ENCODE data around the gene SAP30BP. TPM values are rescaled to one million over a fixed set of nuclear protein-coding genes. Genes with fewer than 3 reads are reported as not detected.
A peak's percentile ranks its signal among the peaks of the same experiment; 100 is the strongest.

SAP30BP gene
- total RNA-seq, 1 experiment from 2014 or later: 80.3 TPM

- no peak overlapping the region for H3K27ac ChIP-seq
- CTCF ChIA-PET: interaction anchor here (0.6 to 2.0 kb wide), 3 partner anchors 14 to 156 kb away, joined by 3 to 19 read pairs (median 13); partner anchors contain the start of gene SMIM5
- H3K4me2 ChIP-seq: no peak overlapping the region
- no peaks in the 10 kb centered on the region for H3K36me3 ChIP-seq (ENCODE audit: low read depth)
- BruUV-seq (replicated peaks): no TSS peak
- H3K79me2 ChIP-seq (ENCODE audit: low read depth): no peaks in the 10 kb centered on the region
- TF ChIP-seq, protein P1, sequence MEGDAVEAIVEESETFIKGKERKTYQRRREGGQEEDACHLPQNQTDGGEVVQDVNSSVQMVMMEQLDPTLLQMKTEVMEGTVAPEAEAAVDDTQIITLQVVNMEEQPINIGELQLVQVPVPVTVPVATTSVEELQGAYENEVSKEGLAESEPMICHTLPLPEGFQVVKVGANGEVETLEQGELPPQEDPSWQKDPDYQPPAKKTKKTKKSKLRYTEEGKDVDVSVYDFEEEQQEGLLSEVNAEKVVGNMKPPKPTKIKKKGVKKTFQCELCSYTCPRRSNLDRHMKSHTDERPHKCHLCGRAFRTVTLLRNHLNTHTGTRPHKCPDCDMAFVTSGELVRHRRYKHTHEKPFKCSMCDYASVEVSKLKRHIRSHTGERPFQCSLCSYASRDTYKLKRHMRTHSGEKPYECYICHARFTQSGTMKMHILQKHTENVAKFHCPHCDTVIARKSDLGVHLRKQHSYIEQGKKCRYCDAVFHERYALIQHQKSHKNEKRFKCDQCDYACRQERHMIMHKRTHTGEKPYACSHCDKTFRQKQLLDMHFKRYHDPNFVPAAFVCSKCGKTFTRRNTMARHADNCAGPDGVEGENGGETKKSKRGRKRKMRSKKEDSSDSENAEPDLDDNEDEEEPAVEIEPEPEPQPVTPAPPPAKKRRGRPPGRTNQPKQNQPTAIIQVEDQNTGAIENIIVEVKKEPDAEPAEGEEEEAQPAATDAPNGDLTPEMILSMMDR (conservative IDR thresholded peaks at IDR 0.05): peak; percentile 70
- no peak for TF ChIP-seq EZH2 (IDR thresholded peaks at IDR 0.05; ENCODE audit: low read depth)
- no peak overlapping the region for H3K4me3 ChIP-seq
- H4K20me1 ChIP-seq (ENCODE audit: insufficient read depth): peaks cover 3% of the 10 kb centered on the region; the same call in 1 of the 2 replicates
- no peaks in the 10 kb centered on the region for H3F3A ChIP-seq (ENCODE audit: insufficient read depth, low read depth)
- no peak overlapping the region for H2AFZ ChIP-seq
- no peaks in the 10 kb centered on the region for H3K9me3 ChIP-seq (ENCODE audit: insufficient read depth, low read depth)
- no peaks in the 10 kb centered on the region for H3K9me2 ChIP-seq (ENCODE audit: insufficient read depth)
- H3K4me1 ChIP-seq (replicated peaks; ENCODE audit: insufficient read depth): no peaks in the 10 kb centered on the region
- no peaks in the 10 kb centered on the region for H3K27me3 ChIP-seq (ENCODE audit: insufficient read depth, low read depth)
- DNase-seq: no peak
- intact Hi-C loops (cut with micrococcal nuclease; ENCODE audit: unreplicated experiment): no loop called here
- POLR2A ChIA-PET (ENCODE audit: unreplicated experiment): interaction anchor here (0.5 to 0.6 kb wide), 2 partner anchors 226 to 345 kb away, joined by 5 read pairs; no protein-coding TSS in a partner anchor
These were observed 47.4 kb upstream of the SAP30BP start for GRCh38 chr17:75619506-75620431.

GRCh38 chr17:75621489-75621888 lies 45.6 kb upstream of the SAP30BP start:
- Histone ChIP-seq H3K9me2 (ENCODE audit: insufficient read depth) (no peaks in the 10 kb centered on the region), H3K36me3 (ENCODE audit: low read depth) (no peaks in the 10 kb centered on the region), H4K20me1 (ENCODE audit: insufficient read depth) (peaks cover 3% of the 10 kb centered on the region; the same call in 1 of the 2 replicates), H3K4me3 (no peak overlapping the region), H3K27ac (no peak overlapping the region), H3K27me3 (ENCODE audit: insufficient read depth, low read depth) (no peaks in the 10 kb centered on the region), H3K9me3 (ENCODE audit: insufficient read depth, low read depth) (no peaks in the 10 kb centered on the region), H3K4me1 (replicated peaks; ENCODE audit: insufficient read depth) (no peaks in the 10 kb centered on the region), H3K4me2 (no peak overlapping the region), H3F3A (ENCODE audit: insufficient read depth, low read depth) (no peaks in the 10 kb centered on the region), H2AFZ (no peak overlapping the region), H3K79me2 (ENCODE audit: low read depth) (no peaks in the 10 kb centered on the region)
- BruUV-seq (replicated peaks): no TSS peak
- intact Hi-C loops (cut with micrococcal nuclease; ENCODE audit: unreplicated experiment): no loop called here
- ChIA-PET POLR2A (ENCODE audit: unreplicated experiment) (no interaction called here), CTCF (interaction anchor here (2.0 kb wide), 1 partner anchor 12 kb away, joined by 13 read pairs; the partner anchor contains the start of gene SMIM5)
- no peak for DNase-seq
- TF ChIP-seq, protein P1 (conservative IDR thresholded peaks at IDR 0.05): no peak
- TF ChIP-seq EZH2 (IDR thresholded peaks at IDR 0.05; ENCODE audit: low read depth): no peak

DNA sequence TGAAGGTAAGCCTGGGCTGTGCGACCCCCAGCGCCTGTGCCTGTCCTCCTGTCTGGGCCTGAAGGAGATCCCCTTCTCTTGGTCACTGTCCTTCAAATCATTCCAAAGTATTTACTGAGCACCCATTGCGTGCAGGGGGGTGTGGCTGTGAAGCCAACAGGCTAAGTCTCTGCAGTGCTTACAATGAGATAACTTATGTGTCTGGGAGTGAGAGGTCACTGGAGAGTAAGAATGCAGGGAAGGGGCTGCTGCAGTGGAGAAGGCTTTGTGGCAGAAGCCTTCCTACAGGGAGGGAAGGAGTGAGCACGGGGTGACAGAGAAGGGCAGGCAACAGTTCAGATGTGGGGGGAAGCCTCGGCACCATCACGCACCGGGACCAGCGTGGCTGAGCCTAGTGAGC lies 45.1 kb upstream of the SAP30BP start:
- Histone ChIP-seq H3K4me3 (no peak overlapping the region), H3K4me2 (no peak overlapping the region), H3K9me2 (ENCODE audit: insufficient read depth) (no peaks in the 10 kb centered on the region), H3K27ac (no peak overlapping the region), H4K20me1 (ENCODE audit: insufficient read depth) (peaks cover 3% of the 10 kb centered on the region; the same call in 1 of the 2 replicates), H3K36me3 (ENCODE audit: low read depth) (no peaks in the 10 kb centered on the region), H3K9me3 (ENCODE audit: insufficient read depth, low read depth) (no peaks in the 10 kb centered on the region), H3K27me3 (ENCODE audit: insufficient read depth, low read depth) (no peaks in the 10 kb centered on the region), H2AFZ (no peak overlapping the region), H3K79me2 (ENCODE audit: low read depth) (no peaks in the 10 kb centered on the region), H3K4me1 (replicated peaks; ENCODE audit: insufficient read depth) (no peaks in the 10 kb centered on the region), H3F3A (ENCODE audit: insufficient read depth, low read depth) (no peaks in the 10 kb centered on the region)
- ChIA-PET CTCF (interaction anchor here (2.0 kb wide), 1 partner anchor 11 kb away, joined by 13 read pairs; the partner anchor contains the start of gene SMIM5), POLR2A (ENCODE audit: unreplicated experiment) (no interaction called here)
- intact Hi-C loops (cut with micrococcal nuclease; ENCODE audit: unreplicated experiment): no loop called here
- DNase-seq: no peak
- BruUV-seq (replicated peaks): no TSS peak
- TF ChIP-seq EZH2 (IDR thresholded peaks at IDR 0.05; ENCODE audit: low read depth): no peak
- TF ChIP-seq, protein P1 (conservative IDR thresholded peaks at IDR 0.05): no peak

All from PC-9 (cell line).